Fibroblast of skin of left quadriceps (primary cell): Measurements from ENCODE around the gene PSMA5.

ENCODE experiments used
- DNase-seq, 2 experiments: peaks; one replicate each; pipeline ENCODE4 v3.0.0-alpha.2; 2013; ENCODE audit warnings: low read depth in 2 of 2

The PSMA5 gene

DNA sequence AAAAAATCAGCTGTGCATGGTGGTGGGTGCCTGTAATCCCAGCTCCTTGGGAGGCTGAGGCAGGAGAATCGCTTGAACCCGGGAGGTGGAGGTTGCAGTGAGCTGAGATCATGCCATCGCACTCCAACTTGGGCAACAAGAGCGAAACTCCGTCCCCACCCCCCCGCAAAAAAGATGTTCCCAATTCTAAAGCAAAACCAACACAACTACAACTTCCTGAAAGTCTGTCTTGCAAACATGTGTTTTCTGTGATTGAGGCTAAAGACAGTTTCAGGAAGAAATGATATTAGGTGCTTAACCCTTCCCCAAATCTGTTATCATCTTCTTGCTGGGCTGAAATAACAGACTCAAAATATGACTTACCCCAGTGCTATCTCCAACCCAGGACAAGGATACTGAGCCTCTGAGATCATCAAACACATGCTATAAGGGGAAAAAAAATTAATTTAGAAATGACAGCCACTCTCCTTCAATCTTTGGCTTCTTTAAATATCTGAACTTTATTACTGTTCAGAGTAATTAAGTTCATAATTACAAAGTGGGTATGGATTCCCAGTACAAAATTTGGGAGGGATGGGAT is 57.0 kb downstream of the PSMA5 start:
- no peak for DNase-seq

DNA sequence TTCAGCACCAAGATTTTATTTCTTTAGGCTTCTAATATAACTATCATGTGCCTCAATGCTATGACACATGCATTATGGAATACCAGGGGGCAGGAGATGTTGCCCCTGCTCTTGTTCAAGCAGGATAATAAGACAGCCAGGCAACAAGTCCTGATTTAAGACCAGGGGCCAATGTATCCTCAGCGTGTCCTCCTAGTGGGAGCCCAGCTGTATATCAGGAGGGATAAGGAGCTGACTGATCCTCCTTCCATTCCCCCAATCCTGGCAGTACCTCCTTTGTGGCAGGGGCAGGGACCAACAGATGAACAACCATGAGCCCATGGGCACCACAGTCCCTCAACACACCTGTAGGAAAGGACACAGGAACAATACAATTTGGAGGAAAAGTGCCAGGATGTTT is 57.8 kb downstream of the PSMA5 start:
- no peak for DNase-seq

DNA sequence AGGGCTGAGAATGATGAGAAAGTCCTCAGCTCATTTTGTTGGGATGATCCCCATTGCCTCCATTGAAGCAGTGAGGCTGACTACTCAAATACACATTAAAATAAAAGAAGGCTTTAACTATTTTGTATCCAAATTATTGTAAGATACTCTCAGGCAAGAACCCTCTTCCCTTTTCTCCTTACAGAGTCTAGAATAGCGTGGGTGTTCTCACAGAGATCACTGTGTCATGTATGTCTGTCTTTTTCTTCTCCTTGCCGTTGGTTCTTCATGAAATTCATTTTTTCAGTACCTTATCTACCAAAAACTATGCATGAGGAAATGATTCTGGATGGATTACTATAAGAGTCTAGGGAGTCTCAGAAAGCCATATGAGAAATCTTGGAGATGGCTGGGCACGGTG is 58.6 kb downstream of the PSMA5 start:
- no peak for DNase-seq

DNA sequence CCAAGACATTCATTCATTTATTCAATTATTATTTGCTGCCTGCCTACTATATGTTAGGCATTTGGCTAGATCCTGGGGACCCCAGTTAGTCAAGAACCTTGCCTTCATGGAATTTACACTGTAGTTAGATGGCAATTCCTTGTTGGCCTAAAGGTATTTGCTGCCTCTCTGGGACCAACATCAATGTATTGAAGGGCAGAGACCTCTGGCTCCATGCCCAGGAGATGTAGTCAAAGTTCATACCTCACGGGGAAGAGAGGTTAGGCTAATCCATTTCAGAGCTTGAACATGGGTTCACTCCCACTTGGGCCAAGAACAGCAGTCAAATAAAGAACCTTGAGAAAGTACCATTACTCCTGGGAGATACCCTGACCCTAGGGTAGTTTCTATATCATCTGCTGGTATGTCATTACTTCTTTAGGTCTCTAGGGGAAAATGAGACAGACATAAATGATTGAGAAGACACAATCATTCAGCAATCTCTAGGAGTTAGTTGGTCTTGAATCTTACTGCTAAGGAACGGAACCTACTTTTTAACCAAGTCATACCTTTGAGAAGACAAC is 60.5 kb downstream of the PSMA5 start:
- no peak for DNase-seq

DNA sequence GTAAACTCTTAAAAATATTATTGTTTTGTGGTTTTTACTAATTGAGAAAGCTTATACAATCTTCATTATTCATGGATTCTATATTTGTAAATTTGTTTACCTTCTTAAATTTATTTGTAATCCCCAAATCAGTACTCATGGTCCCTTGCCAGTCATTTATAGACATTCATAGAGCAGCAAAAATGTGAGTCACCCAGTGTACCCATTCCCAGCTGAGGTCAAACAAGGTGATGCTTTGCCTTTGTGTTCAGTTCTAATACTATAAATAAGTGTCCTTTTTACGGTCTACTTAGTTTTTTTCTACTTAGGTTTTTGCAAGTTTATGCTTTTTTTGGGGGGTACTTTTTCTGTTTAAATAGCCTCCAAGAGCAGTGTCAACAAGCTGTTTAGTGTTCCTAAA is 64.6 kb downstream of the PSMA5 start:
- peak in 1 of 2 experiments; percentile 12 for DNase-seq

DNA sequence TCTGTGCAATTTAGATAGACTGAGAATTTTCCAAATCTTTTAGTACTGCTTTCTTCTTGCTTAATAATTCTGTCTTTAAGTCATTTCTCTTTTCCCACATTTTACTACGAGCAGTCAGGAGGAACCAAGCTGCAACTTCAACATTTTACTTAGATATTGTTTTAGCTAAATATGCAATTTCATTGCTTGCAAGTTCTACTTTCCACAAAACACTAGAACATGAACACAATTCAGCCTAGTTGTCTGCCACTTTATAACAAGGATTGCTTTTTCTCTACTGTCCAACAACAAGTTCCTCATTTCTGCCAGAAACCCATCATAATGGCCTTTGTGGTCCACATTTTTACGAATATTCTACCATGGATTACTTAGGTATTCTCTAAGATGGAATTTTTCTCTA is 65.2 kb downstream of the PSMA5 start:
- no peak for DNase-seq

DNA sequence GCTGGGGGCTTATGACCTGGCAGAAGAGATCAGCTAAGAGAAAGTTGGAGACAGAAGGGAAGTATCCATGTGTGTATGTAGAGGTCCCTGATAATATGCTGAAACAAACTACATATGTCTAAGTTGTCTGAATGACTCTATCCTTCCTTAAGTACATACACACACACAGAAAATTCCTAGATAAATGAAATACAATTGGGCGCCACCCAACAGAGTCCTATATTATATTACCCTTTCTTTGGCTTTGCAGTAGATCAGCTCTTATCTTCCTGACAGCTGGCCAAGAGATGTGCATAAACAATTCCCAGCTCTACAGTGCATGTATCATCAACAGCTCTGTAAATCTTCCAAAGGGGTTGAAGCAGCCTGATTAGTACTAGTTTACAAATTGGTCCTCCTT is 68.6 kb downstream of the PSMA5 start:
- DNase-seq = no peak

DNA sequence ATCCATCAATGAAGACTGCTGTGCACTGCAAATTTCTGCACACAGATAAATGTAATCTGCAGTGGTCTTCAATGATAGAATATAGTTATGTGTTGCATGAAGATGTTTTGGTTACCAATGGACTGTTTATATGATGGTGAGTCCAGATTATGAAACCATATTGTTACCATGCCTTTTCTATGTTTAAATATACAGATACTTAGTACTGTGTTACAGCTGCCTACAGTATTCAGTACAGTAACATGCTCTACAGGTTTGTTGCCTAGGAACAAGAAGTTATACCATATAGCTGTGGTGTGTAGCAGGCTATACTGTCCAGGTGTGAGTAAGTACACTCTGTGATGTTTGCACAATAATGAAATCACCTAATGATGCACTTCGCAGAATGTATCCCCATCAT is 69.3 kb downstream of the PSMA5 start:
- no peak for DNase-seq

DNA sequence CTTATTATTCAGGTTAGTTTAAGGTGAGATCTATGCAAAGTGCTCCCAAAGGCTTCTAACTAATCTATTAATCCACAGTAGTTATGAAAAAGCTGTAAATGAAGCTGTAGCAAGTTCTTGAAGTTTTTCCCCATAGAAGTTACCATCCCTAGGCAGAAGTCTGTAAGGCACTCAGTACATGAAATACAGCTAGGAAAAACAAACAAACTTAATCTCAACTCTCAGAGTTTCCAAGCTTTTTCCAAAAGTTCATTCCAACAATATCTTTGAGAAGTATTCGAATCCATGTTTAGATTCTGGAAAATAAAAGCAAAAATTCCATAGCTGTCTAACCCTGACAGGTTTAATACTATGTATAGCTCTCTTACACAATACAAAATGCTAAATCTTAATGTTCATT is 69.7 kb downstream of the PSMA5 start:
- no peak for DNase-seq

DNA sequence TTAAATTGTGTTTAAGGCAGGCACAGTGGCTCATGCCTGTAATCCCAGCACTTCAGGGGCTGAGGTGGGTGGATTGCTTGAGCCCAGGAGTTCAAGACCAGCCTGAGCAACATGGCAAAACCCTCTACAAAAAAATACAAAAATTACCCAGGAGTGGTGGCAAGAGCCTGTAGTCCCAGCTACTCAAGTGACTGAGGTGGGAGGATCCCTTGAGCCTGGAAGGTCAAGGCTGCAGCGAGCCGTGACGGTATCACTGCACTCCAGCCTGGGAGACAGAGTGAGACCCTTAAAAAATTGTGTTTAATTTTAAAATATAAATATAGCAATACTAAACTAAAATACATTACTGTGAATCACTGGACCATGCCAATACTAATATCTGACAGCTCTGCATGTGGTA is 71.3 kb downstream of the PSMA5 start:
- no peak for DNase-seq

DNA sequence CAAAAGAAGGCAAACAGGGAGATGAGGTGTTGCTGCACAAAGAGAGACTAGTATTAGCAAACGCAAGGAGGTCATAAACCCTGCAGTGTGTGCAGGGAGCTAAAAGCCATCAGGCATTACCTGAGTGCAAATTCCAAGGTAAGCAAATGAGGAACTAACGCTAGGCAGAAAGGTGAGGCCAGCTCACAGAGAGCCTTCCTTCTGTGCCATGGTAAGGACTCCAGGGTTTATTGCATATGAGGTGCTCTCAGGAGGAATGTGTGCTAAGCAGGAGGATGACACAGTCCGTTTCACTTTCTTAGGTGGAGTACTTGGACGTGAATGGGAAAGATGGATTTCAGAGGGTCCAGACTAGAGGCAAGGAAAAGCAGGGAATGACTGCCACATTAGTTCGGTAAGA is 74.8 kb downstream of the PSMA5 start:
- no peak for DNase-seq

DNA sequence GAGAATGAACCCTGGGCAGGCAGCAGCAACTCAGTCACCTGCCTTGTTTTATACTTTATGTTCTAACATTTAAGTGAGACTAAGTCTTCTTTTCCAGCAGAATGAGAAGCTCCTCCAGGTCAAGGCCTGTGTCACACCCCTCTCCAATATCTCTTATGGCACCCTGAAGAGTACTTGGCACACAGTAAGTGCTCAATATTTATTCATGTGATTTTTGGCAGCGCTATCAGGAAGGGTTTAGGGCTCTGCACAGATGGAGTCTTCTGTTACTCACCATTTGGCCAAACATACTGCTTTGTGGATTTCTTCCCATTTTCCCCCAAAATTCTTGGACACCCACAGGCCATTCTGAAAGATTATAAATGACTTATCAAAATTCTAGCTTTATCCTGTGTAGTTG is 75.6 kb downstream of the PSMA5 start:
- no peak for DNase-seq

DNA sequence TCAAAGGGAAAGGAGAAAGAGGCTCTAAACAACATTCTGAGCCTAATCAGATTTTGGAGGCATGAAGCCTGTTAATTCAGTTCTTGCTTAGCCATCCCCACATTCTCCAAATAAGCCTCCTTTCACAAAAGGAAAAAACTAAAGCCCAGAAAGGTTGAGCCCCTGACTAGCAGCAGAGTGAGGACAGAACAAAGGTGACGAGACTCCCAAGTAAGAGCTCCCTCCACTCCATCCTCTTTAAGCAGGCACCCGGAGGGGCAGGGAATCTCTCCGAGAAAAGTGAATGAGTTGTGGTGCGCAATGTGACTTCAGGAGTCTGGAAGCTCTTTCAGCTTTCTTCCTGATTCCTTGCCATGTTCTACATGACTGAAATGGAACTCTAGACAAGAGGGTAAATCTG is 76.1 kb downstream of the PSMA5 start:
- DNase-seq = no peak
